GM15510 (cell line): Measurements from ENCODE around the gene SPATA46.

Experiments
- POLR2A ChIP-seq: IDR thresholded peaks from 3 replicates; pipeline ENCODE4 v1.6.1; 2011; ENCODE audit warnings: borderline replicate concordance; ENCODE audit not compliant: insufficient read length; ENCODE audit errors: extremely low read depth

The SPATA46 gene

GRCh38 chr1:162326559-162326958 is 50.1 kb downstream of the SPATA46 start:
- TF ChIP-seq POLR2A = no peak

GRCh38 chr1:162324396-162324795 is 52.3 kb downstream of the SPATA46 start:
- TF ChIP-seq POLR2A = no peak
